IMR-90 (cell line): ENCODE results near the gene VEPH1. TPM values are rescaled to one million over a fixed set of nuclear protein-coding genes. Genes with fewer than 3 reads are reported as not detected.
A peak's percentile ranks its signal among the peaks of the same experiment; 100 is the strongest.

ENCODE experiments used
- ATAC-seq: fragments of 200-7000 bp; cut with Tn5 transposase; 2 replicates; pipeline ENCODE4 v1.9.1; 2020; ENCODE audit warnings: low read depth, mild to moderate bottlenecking, moderate library complexity
- Bru-seq: library from RNA; stranded (reverse); fragments of 400-500 nt; gene quantifications from one replicate; lab custom pipeline; 2021; lab: Mats Ljungman, UMichigan
- BruChase-seq, 2 experiments: library from RNA; stranded (reverse); fragments of 400-500 nt; gene quantifications; one replicate each; lab custom pipeline; 2021; lab: Mats Ljungman, UMichigan
- BruUV-seq: library from RNA; stranded (reverse); fragments of 400-500 nt; replicated peaks from 2 replicates; lab custom pipeline; 2021; lab: Mats Ljungman, UMichigan
- CTCF ChIA-PET: fragments of 300-600 bp; formaldehyde crosslinking; extraction: SDS; loops from one replicate; lab custom pipeline; 2021; ENCODE audit warnings: antibody characterized with exemption; lab: Yijun Ruan, JAX
- POLR2A ChIA-PET: fragments of 300-600 bp; sonication (Branson Sonifier 250); formaldehyde crosslinking; loops from one replicate; lab custom pipeline; 2022; ENCODE audit warnings: antibody characterized with exemption; ENCODE audit not compliant: unreplicated experiment; lab: Charles Lee
- DNase-seq: peaks from one replicate; pipeline ENCODE4 v3.0.0; 2013
- H2AFZ ChIP-seq: replicated peaks from 2 replicates; pipeline ENCODE3; 2013; ENCODE audit warnings: low read length, mild to moderate bottlenecking; ENCODE audit not compliant: poor library complexity
- H2AK5ac ChIP-seq: 2 replicates; pipeline ENCODE4 v1.6.1; 2013; ENCODE audit warnings: low read depth, low read length, inconsistent platforms
- H2AK9ac ChIP-seq: replicated peaks from 2 replicates; pipeline ENCODE3; 2013; ENCODE audit warnings: mild to moderate bottlenecking, low read depth, low read length, moderate library complexity; ENCODE audit not compliant: poor library complexity
- H2BK120ac ChIP-seq: 2 replicates; pipeline ENCODE4 v1.6.1; 2013; ENCODE audit warnings: low read depth, low read length, inconsistent platforms
- H2BK15ac ChIP-seq: 3 replicates; pipeline ENCODE4 v1.6.1; 2013; ENCODE audit warnings: low read depth, low read length, inconsistent platforms
- H2BK20ac ChIP-seq: 2 replicates; pipeline ENCODE4 v1.6.1; 2013; ENCODE audit warnings: low read depth, mild to moderate bottlenecking, inconsistent platforms, low read length, moderate library complexity
- H2BK5ac ChIP-seq: 2 replicates; pipeline ENCODE4 v1.6.1; 2013; ENCODE audit warnings: mild to moderate bottlenecking, low read depth, low read length, inconsistent platforms; ENCODE audit not compliant: poor library complexity, severe bottlenecking
- H3K14ac ChIP-seq: replicated peaks from 2 replicates; pipeline ENCODE4 v1.6.1; 2013; ENCODE audit warnings: low read depth, low read length, inconsistent platforms
- H3K18ac ChIP-seq: 2 replicates; pipeline ENCODE4 v1.6.1; 2013; ENCODE audit warnings: low read depth, low read length, control low read depth
- H3K23ac ChIP-seq: 2 replicates; pipeline ENCODE4 v1.6.1; 2013; ENCODE audit warnings: low read depth, low read length, inconsistent platforms
- H3K27ac ChIP-seq: 2 replicates; pipeline ENCODE4 v1.5.1; 2013; ENCODE audit warnings: mild to moderate bottlenecking, control low read depth, low read length; ENCODE audit not compliant: insufficient read depth
- H3K27me3 ChIP-seq: 2 replicates; pipeline ENCODE4 v1.6.1; 2013; ENCODE audit warnings: low read length; ENCODE audit not compliant: control insufficient read depth, insufficient read depth
- H3K36me3 ChIP-seq: 2 replicates; pipeline ENCODE4 v1.6.1; 2013; ENCODE audit warnings: low read length, mixed read lengths; ENCODE audit not compliant: control insufficient read depth, insufficient read depth
- H3K4ac ChIP-seq: 2 replicates; pipeline ENCODE4 v1.6.1; 2013; ENCODE audit warnings: low read depth, low read length, inconsistent platforms
- H3K4me1 ChIP-seq: 2 replicates; pipeline ENCODE4 v1.6.1; 2013; ENCODE audit warnings: low read length, mixed read lengths; ENCODE audit not compliant: control insufficient read depth, insufficient read depth
- H3K4me2 ChIP-seq: 2 replicates; pipeline ENCODE4 v1.6.1; 2013; ENCODE audit warnings: low read depth, mild to moderate bottlenecking, control low read depth, low read length, moderate library complexity
- H3K4me3 ChIP-seq: 2 replicates; pipeline ENCODE4 v1.5.1; 2013; ENCODE audit warnings: low read depth, mild to moderate bottlenecking, control low read depth, low read length, moderate library complexity; ENCODE audit not compliant: insufficient read depth
- H3K56ac ChIP-seq: 2 replicates; pipeline ENCODE4 v1.6.1; 2013; ENCODE audit warnings: low read length, inconsistent platforms; ENCODE audit not compliant: insufficient read depth; ENCODE audit errors: extremely low read depth
- H3K79me1 ChIP-seq, 2 experiments: 2 replicates each; pipeline ENCODE4 v1.6.1; 2013; ENCODE audit warnings: low read length in 2 of 2, inconsistent platforms in 1 of 2, low read depth in 1 of 2
- H3K9ac ChIP-seq: 2 replicates; pipeline ENCODE4 v1.6.1; 2013; ENCODE audit warnings: low read depth, low read length, control low read depth
- H3K9me1 ChIP-seq: 2 replicates; pipeline ENCODE4 v1.6.1; 2013; ENCODE audit warnings: low read length, inconsistent platforms; ENCODE audit not compliant: insufficient read depth
- H3K9me3 ChIP-seq: 2 replicates; pipeline ENCODE4 v1.6.1; 2013; ENCODE audit warnings: low read length; ENCODE audit not compliant: control insufficient read depth, insufficient read depth
- H4K20me1 ChIP-seq: 2 replicates; pipeline ENCODE4 v1.6.1; 2013; ENCODE audit warnings: low read length, inconsistent platforms; ENCODE audit not compliant: insufficient read depth
- H4K5ac ChIP-seq: 2 replicates; pipeline ENCODE4 v1.6.1; 2013; ENCODE audit warnings: mild to moderate bottlenecking, low read depth, low read length, control low read depth
- H4K8ac ChIP-seq, 2 experiments: 2 replicates each; pipeline ENCODE4 v1.6.1; 2013; ENCODE audit warnings: low read depth in 2 of 2, low read length in 2 of 2, control low read depth in 1 of 2, inconsistent platforms in 1 of 2
- H4K91ac ChIP-seq: 2 replicates; pipeline ENCODE4 v1.6.1; 2013; ENCODE audit warnings: low read depth, low read length, inconsistent platforms; ENCODE audit not compliant: insufficient read depth
- CEBPB ChIP-seq: IDR thresholded peaks from 2 replicates; pipeline ENCODE4 v1.6.1; 2012; ENCODE audit warnings: low read depth, low read length, improper control_type of control experiment
- MXI1 ChIP-seq: IDR thresholded peaks from 2 replicates; pipeline ENCODE4 v1.6.1; 2012; ENCODE audit warnings: low read depth, mild to moderate bottlenecking, low read length, moderate library complexity, borderline replicate concordance
- RFX5 ChIP-seq: IDR thresholded peaks from 2 replicates; pipeline ENCODE4 v1.8.0; 2012; ENCODE audit warnings: low read depth, mild to moderate bottlenecking, low read length, moderate library complexity
- SMC3 ChIP-seq: fragments of 150-350 bp; IDR thresholded peaks from 2 replicates; pipeline ENCODE4 v1.6.1; 2016; ENCODE audit warnings: low read depth, mild to moderate bottlenecking, antibody characterized with exemption, low read length, moderate library complexity
- WGBS, 2 experiments: methylation state at CpG; one replicate each; pipeline versions ENCODE4 v1.1.5 to v1.1.7; 2013; ENCODE audit warnings: missing lambda C conversion rate in 2 of 2; ENCODE audit not compliant: insufficient read length in 1 of 2; ENCODE audit errors: extremely low coverage in 2 of 2; 5-methylcytosine and 5-hydroxymethylcytosine counted together
- dilution Hi-C: fragments of 300-500 bp; cut with HindIII; formaldehyde crosslinking; loops from one replicate; pipeline ENCODE4 v1.14.3; 2018; ENCODE audit warnings: low sequenced_read_pairs; ENCODE audit not compliant: unreplicated experiment
- in situ Hi-C: fragments of 300-500 bp; cut with MboI; formaldehyde crosslinking; loops from 3 replicates; pipeline ENCODE4 v1.14.3; 2019; ENCODE audit warnings: low sequenced_read_pairs, inconsistent platforms, mixed read lengths
- intact Hi-C: fragments of 100-400 bp; cut with micrococcal nuclease; formaldehyde crosslinking; loops from 2 replicates; pipeline ENCODE4 v1.10.0; 2022
- long read RNA-seq: library from polyadenylated mRNA; unstranded; transcript quantifications from one replicate; pipeline ENCODE4 v2.0.0, GENCODE V29; 2021; ENCODE audit not compliant: unreplicated experiment
- polyA plus RNA-seq, 3 experiments: library from polyadenylated mRNA; depleted of rRNA; stranded (reverse); fragments of >200 nt; gene quantifications; 2 replicates each; pipeline ENCODE4 v1.2.3, GENCODE V29; 2012; ENCODE audit warnings: low replicate concordance in 1 of 3
- total RNA-seq: library from RNA; depleted of rRNA; stranded (reverse); fragments of >200 nt; gene quantifications from 2 replicates; pipeline ENCODE4 v1.2.3, GENCODE V29; 2012; rRNA removed

Gene VEPH1
- 99.4 and 130 TPM in 2 replicates for total RNA-seq
- 26.0 and 30.5 TPM in 2 replicates for polyA plus RNA-seq (2012; rRNA removed)
- polyA plus RNA-seq (2012; cell fraction: cytosol; rRNA removed): 6.7 and 7.6 TPM in 2 replicates
- polyA plus RNA-seq (2012; cell fraction: nucleus; rRNA removed; ENCODE audit: low replicate concordance): 4.5 and 34.9 TPM in 2 replicates
- Bru-seq, nascent RNA: percentile 60 among the genes with signal in this experiment
- BruChase-seq, experiment 1, labeled RNA remaining after a 6-hour chase: percentile 47 among the genes with signal in this experiment
- percentile 46 among the genes with signal in this experiment for BruChase-seq, experiment 2, labeled RNA remaining after a 2-hour chase
- long read RNA-seq, partial matches to known transcripts: 4 of 17 reads
- long read RNA-seq, other reads (novel, unspliced or antisense): 13 of 17 reads

- TF ChIP-seq CEBPB: no peak
- TF ChIP-seq RFX5: no peak
- no peak for TF ChIP-seq SMC3
- TF ChIP-seq MXI1: no peak
- Histone ChIP-seq H3K23ac (no peak within 1 kb of the TSS), H3K56ac (no peak within 1 kb of the TSS), H2BK5ac (no peak within 1 kb of the TSS), H3K18ac (no peak within 1 kb of the TSS), H3K4me1 (peaks cover 2% of the 10 kb centered on the region; the same call in 1 of the 2 replicates), H3K14ac (no peak within 1 kb of the TSS), H3K4me3 (no peak within 1 kb of the TSS), H3K79me1 (peaks cover 10 to 32% of the 10 kb centered on the region in 2 experiments; a peak in 2 of 4 replicates), H2BK120ac (no peak within 1 kb of the TSS), H2BK15ac (no peak within 1 kb of the TSS), H3K27me3 (no peaks in the 10 kb centered on the region), H2AFZ (no peak within 1 kb of the TSS), H3K9me1 (no peaks in the 10 kb centered on the region), H2AK5ac (no peak within 1 kb of the TSS), H4K20me1 (no peaks in the 10 kb centered on the region), H3K4me2 (no peak within 1 kb of the TSS; the same call in 1 of the 2 replicates), H4K91ac (no peak within 1 kb of the TSS), H3K9me3 (no peaks in the 10 kb centered on the region), H4K8ac (no peak within 1 kb of the TSS), H2BK20ac (no peak within 1 kb of the TSS), H3K27ac (no peak within 1 kb of the TSS), H3K4ac (no peak within 1 kb of the TSS), H3K9ac (no peak within 1 kb of the TSS), H3K36me3 (no peaks in the 10 kb centered on the region), H2AK9ac (no peak within 1 kb of the TSS), H4K5ac (no peak within 1 kb of the TSS)
- BruUV-seq: no TSS peak
- dilution Hi-C loops (no loop called here), in situ Hi-C loops (no loop called here), intact Hi-C loops (no loop called here)
- 43% methylated on average over 3 of the region's 7 CpGs; no CpG with 5 or more reads in 1 of the 2 experiments for WGBS, 2 experiments
- CTCF ChIA-PET: interaction anchor here (0.7 to 1.0 kb wide), 2 partner anchors 9 to 278 kb away, joined by 3 to 4 read pairs; no protein-coding TSS in a partner anchor
- DNase-seq: peak; percentile 85
- POLR2A ChIA-PET: no interaction called here
- ATAC-seq: peak; percentile 84
Observed at GRCh38 chr3:157502916-157503595, at the start of gene VEPH1. TSS of gene VEPH1 (minus strand) at chr3:157503416. CDS start at chr3:157495349, 8,067 bp downstream.
